NCI-H226 (cell line): ENCODE measurements around the gene PACRG.

Experiments used
- DNase-seq: peaks from one replicate; pipeline ENCODE4 v3.0.0-alpha.2; 2015

Gene PACRG

GRCh38 chr6:163185744-163186143 is 458.0 kb downstream of the PACRG start:
- no peak for DNase-seq

- DNase-seq: no peak
Observed at GRCh38 chr6:163186527-163186926, 458.8 kb downstream of the PACRG start.

DNA sequence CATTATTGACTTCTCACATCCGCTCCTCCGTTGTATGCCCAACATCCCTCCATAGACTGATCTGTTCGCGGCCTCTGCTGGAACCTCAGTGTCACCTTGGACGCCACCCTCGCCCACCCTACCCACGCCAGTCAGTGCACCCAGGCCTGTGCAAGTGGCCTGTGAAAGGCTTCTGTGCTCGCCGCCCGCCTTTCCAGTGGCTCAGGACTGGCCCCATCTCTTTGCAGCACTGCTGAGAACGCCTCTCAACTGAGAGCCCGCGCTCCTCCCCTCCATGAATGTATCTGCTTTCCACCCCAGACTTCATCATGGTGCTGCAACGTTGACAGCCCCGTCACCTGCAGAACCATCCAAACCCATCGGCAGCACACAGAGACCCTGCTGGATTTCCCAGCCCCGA is 459.4 kb downstream of the PACRG start:
- no peak for DNase-seq

- DNase-seq: no peak
Observed at GRCh38 chr6:163187606-163188005, 459.8 kb downstream of the PACRG start.

DNA sequence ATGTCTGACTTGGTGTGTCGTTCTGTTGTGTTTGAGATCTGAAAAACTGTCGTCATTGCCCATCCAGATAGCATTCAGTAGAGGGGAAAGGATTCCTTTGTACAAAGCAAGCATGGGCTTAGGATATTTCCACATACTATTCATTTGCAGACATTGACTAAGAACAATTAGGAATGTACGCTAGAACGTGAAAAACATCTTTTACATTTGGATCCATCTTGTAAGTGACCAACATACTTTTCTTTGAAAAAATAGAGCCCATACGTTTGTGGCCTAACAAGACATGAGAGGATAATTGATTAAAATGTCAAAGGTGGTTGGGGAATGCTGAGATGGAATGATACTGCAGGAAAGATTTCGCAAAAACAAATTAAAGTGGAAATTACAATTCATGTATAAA is 461.0 kb downstream of the PACRG start:
- no peak for DNase-seq

GRCh38 chr6:163189609-163190008 is 461.8 kb downstream of the PACRG start:
- no peak for DNase-seq

GRCh38 chr6:163190786-163191185 is 463.0 kb downstream of the PACRG start:
- no peak for DNase-seq

- no peak for DNase-seq
Observed at GRCh38 chr6:163191704-163192537, 464.1 kb downstream of the PACRG start.

- DNase-seq: no peak
Observed at GRCh38 chr6:163192591-163192990, 464.8 kb downstream of the PACRG start.

DNA sequence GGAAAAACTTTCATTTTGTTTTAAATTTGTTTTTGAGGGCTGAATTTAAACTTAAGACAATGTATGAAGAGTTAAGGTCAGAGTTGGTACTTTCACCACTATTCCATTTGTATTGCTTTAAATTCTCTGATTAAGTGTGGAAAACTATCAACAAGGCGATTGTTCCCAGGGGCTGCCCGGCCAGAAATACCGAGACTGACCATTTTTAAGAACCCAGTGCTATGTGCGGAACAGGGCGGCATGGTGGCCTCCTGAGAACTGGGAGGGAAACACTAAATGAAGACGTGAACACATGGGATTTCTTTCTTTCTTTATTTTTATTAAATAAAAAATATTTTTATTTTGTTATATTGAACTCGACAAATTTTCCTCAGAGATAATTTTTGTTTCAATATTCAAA is 465.6 kb downstream of the PACRG start:
- no peak for DNase-seq

DNA sequence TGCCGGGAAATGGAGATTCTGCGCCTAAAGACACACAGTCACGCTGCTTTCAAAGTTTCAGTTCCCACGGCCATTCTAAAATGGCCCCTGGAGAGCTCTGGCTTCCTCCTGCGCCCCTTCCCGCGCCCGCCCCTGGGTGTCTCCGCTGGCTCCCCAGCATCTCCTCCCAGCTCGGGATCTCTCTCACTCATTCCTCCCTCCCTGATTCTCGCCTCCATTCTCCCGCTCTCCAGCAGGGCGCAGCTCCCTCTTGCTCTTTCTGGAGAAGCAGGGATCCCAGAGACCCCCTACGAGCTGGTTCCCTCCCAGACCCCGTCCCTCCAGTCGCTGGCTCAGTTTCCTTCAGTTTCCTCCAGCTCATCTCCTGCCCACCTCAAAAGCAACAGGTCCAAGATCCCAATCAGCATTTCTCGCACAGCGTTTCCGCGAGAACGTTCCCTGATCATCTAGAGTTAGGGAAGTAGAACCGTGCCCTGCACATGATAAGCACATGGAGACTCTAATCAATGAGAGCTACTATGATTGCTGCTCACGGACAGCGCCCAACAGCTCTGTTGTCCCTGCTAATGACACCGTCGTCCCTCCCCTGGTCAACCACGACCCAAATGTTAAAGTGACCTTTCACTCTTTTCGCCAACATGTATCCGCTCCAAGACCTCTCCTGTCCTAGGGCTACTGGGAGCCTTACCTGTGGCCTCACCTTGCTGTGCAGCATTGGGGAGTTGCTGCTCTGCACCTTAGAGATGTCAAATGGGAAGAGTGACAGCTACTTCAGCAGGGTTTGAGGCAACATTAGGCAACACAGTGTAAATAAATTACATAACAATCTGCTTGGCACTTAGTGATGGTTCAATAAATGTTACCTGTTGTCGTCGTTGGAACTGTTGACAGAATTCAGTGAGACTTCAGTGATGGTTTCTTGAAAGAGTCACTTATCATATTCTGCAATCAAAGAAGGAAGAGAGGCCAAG is 468.2 kb downstream of the PACRG start:
- no peak for DNase-seq

DNA sequence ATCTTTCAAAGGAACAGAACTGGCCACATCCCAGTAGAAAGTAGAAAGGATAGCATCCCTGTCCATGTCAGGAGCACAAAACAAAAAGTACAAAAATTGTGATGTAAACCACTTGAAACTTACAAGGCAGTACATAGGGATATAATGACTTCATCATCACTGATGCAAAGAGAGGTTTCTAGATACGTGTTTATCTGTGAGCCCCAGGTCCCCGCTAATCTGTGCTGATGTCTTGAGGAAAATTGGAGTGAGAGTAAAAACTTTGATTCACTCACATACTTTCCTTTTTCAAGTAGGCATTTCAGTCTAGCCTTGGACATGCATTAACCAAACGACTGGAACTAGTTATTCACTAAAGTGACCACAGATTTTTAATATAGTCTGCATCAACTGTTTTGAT is 470.1 kb downstream of the PACRG start:
- DNase-seq: no peak

- no peak for DNase-seq
Observed at GRCh38 chr6:163198396-163198795, 470.6 kb downstream of the PACRG start.

DNA sequence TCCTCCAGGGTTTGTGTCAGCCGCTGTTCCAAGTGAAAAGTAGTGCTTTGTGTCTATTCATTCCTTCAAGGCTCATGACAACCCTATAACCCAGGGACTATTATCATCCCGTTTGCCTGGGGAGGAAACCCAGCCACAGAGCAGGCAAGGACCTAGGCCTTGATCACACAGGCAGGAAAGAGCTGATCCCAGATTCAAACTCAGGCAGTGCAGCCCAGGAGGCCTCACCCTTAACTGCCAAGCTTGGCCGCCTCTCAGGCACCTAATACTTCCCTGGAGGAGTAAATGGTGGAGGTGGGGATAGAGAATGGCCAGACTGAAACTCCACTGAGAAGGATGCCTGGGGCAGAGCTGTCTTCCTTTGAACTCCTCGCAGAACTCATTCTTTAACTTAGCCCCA is 471.6 kb downstream of the PACRG start:
- DNase-seq: no peak

- DNase-seq: no peak
Observed at GRCh38 chr6:163200289-163200688, 472.5 kb downstream of the PACRG start.

GRCh38 chr6:163200694-163201093 is 472.9 kb downstream of the PACRG start:
- DNase-seq: no peak

- no peak for DNase-seq
Observed at GRCh38 chr6:163201855-163202254, 474.1 kb downstream of the PACRG start.

DNA sequence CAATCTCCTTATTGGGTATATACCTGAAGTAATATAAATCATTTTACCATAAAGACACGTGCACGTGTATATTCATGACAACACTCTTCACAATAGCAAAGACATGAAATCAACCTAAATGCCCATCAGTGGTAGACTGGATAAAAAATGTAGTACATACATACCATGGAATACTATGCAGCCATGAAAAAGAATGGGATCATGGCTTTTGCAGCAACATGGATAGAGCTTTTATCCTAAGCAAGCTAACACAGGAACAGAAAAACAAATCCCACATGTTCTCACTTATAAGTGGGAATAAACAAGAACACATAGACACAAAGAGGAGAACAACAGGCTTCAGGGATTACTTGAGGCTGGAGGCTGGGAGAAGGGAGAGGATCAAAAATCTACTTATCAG is 478.4 kb downstream of the PACRG start:
- DNase-seq: no peak

DNA sequence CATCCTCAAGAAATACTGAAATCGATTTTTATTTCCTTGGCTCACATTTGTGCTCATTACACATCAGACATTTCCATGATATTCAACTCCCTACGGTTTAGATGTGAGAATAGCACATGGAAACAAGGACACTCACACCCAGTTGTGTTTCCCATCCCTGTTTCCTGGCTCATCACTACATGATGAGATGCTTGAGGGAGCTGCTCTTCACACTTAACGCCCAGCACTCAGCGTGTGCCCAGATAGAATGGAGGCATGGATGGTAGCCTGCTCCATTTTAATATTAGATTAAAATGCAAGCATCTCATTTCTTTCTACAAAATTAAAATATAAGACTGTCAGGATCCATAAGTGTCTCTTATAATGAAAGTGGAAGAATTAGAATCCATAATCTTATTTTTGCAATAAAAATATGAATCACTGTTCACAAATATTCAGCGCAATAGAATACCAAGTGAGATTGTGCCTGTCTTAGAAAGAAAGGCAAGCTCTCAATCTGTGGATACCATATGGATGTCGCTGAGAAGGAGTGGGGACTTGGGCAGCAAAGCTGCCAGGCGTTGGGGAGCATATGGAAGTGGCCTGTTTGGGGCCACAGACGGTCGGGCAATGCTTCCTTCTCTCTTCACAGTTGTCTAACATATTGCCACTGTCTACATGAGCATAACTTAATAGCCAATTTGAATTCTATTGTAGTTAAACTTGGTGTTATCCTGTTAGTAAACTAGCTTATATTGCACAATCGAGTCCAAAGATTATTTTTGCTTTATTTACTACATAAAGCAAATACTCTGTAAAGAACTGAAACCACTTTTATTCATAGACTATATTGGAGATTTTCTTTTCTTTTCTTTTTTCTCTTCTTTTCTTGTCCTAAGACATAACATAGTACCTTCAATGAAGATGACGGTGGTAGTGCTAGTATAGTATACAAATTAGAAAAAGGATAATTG is 479.9 kb downstream of the PACRG start:
- no peak for DNase-seq

DNA sequence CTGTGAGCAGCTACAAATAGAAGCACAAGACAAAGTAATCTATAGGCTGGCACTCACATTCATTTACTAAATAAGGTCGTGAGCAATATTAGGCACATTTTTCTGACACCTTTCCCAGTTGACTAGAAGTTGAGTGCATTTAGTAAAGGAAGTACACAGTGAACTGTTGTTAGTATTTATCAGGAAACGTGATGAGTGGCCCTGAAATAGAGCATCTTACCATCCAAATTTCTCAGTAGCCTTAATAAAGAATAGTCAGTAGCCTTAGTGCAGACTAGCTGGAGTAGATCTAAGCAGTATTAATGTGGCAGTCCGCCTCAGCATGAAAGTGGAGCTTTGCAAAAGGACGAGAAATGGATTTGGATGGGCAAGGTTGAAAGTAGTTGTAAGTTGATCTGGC is 481.2 kb downstream of the PACRG start:
- no peak for DNase-seq

- no peak for DNase-seq
Observed at GRCh38 chr6:163212123-163212522, 484.3 kb downstream of the PACRG start.

GRCh38 chr6:163214259-163214658 is 486.5 kb downstream of the PACRG start:
- DNase-seq: no peak
